Activated T-helper 1 cell treated with anti-CD3 and anti-CD28 coated beads, Interleukin-2, amount 50 U/mL, for 16 hours (primary cell): Measurements from ENCODE around the gene MYPOP.
"Not testable (repeated sequence)": the region's sequence is repeated elsewhere in the genome, so short reads cannot be mapped to it uniquely, and the experiment has no call there.

Experiments used
- DNase-seq, 2 donors: peaks; one replicate each; pipeline ENCODE4 v3.0.0-alpha.2; 2020; ENCODE audit warnings: low read depth in 1 of 2, low spot score in 1 of 2

MYPOP gene

GRCh38 chr19:45883881-45884681 lies 18.3 kb downstream of the MYPOP start:
- no peak for DNase-seq

GRCh38 chr19:45883586-45883880 lies 18.9 kb downstream of the MYPOP start:
- no peak for DNase-seq

GRCh38 chr19:45882652-45883585 lies 19.5 kb downstream of the MYPOP start:
- DNase-seq: peak; percentile 61 to 75

GRCh38 chr19:45881909-45882528 lies 20.4 kb downstream of the MYPOP start:
- no peak for DNase-seq

GRCh38 chr19:45881082-45881908 lies 21.1 kb downstream of the MYPOP start:
- DNase-seq: no peak

GRCh38 chr19:45879971-45880370 lies 22.4 kb downstream of the MYPOP start:
- DNase-seq: no peak

- no peak for DNase-seq
These were observed 23.4 kb downstream of the MYPOP start for GRCh38 chr19:45879055-45879454.

- DNase-seq: no peak
These were observed 24.2 kb downstream of the MYPOP start for GRCh38 chr19:45878043-45878794.

GRCh38 chr19:45876411-45877197 lies 25.8 kb downstream of the MYPOP start:
- DNase-seq: no peak

- no peak for DNase-seq
These were observed 26.3 kb downstream of the MYPOP start for GRCh38 chr19:45876161-45876410.

- DNase-seq: no peak
These were observed 27.8 kb downstream of the MYPOP start for GRCh38 chr19:45874620-45874966.

- DNase-seq: no peak
These were observed 29.1 kb downstream of the MYPOP start for GRCh38 chr19:45873219-45873772.

GRCh38 chr19:45872095-45872919 lies 30.1 kb downstream of the MYPOP start:
- DNase-seq: no peak

GRCh38 chr19:45870798-45871197 lies 31.6 kb downstream of the MYPOP start:
- DNase-seq: no peak

- not testable (repeated sequence) for DNase-seq
These were observed 35.2 kb downstream of the MYPOP start for GRCh38 chr19:45867241-45867640.

GRCh38 chr19:45866400-45867176 lies 35.8 kb downstream of the MYPOP start:
- DNase-seq: no peak

GRCh38 chr19:45865269-45865948 lies 37.0 kb downstream of the MYPOP start:
- no peak for DNase-seq
